Mesothelial cell of epicardium (in vitro differentiated cells): ENCODE measurements around the gene GGCT. TPM values are rescaled to one million over a fixed set of nuclear protein-coding genes. Genes with fewer than 3 reads are reported as not detected.
"Not testable (repeated sequence)": the region's sequence is repeated elsewhere in the genome, so short reads cannot be mapped to it uniquely, and the experiment has no call there.

ENCODE experiments used
- DNase-seq, 2 experiments: peaks; one replicate each; pipeline ENCODE4 v3.0.0; 2021; ENCODE audit warnings: low spot score in 2 of 2; ENCODE audit not compliant: unreplicated experiment in 2 of 2
- H3K27ac Mint-ChIP-seq: 2 replicates; pipeline ENCODE4 v1.8.0; 2021; ENCODE audit warnings: mixed read lengths
- H3K27me3 Mint-ChIP-seq: 2 replicates; pipeline ENCODE4 v1.8.0; 2021; ENCODE audit warnings: low read depth, mixed read lengths
- H3K36me3 Mint-ChIP-seq: 2 replicates; pipeline ENCODE4 v1.8.0; 2021; ENCODE audit warnings: mixed read lengths
- H3K4me1 Mint-ChIP-seq: 2 replicates; pipeline ENCODE4 v1.8.0; 2021; ENCODE audit warnings: mixed read lengths
- H3K4me3 Mint-ChIP-seq: 2 replicates; pipeline ENCODE4 v1.8.0; 2021; ENCODE audit warnings: mild to moderate bottlenecking, moderate library complexity, mixed read lengths
- H3K9me3 Mint-ChIP-seq: 2 replicates; pipeline ENCODE4 v1.8.0; 2021; ENCODE audit warnings: mixed read lengths
- CTCF ChIP-seq: fragments of 200-600 bp; sonication (generic); IDR thresholded peaks from one replicate; pipeline ENCODE4 v1.5.0; 2021; ENCODE audit warnings: antibody characterized with exemption; ENCODE audit not compliant: unreplicated experiment
- total RNA-seq: library from RNA; stranded (reverse); gene quantifications from 3 replicates; pipeline ENCODE4 v1.2.1, GENCODE V29; 2021

Gene GGCT
- total RNA-seq, 1 donor from 2014 or later: 36.6 TPM

GRCh38 chr7:30485667-30486066 lies 19.0 kb downstream of the GGCT start:
- Mint-ChIP-seq H3K36me3 (peaks cover 3% of the 10 kb centered on the region), H3K4me3 (no peak overlapping the region), H3K9me3 (peaks cover 17% of the 10 kb centered on the region), H3K27me3 (no peaks in the 10 kb centered on the region), H3K27ac (no peak overlapping the region), H3K4me1 (no peaks in the 10 kb centered on the region)
- DNase-seq: no peak
- TF ChIP-seq CTCF: no peak

GRCh38 chr7:30481416-30481815 lies 23.2 kb downstream of the GGCT start:
- not testable (repeated sequence) for H3K4me3 Mint-ChIP-seq, H3K9me3 Mint-ChIP-seq, H3K27ac Mint-ChIP-seq, DNase-seq, H3K36me3 Mint-ChIP-seq, H3K27me3 Mint-ChIP-seq
- H3K4me1 Mint-ChIP-seq: peaks cover 21% of the 10 kb centered on the region

- Mint-ChIP-seq H3K27me3 (no peaks in the 10 kb centered on the region), H3K9me3 (no peaks in the 10 kb centered on the region), H3K4me1 (peaks cover 24% of the 10 kb centered on the region), H3K36me3 (no peaks in the 10 kb centered on the region), H3K4me3 (peak overlapping the region; percentile 86), H3K27ac (peak overlapping the region; percentile 1)
- no peak for TF ChIP-seq CTCF
- DNase-seq: no peak
Observed at GRCh38 chr7:30479202-30480120, 25.2 kb downstream of the GGCT start.

- Mint-ChIP-seq H3K36me3 (no peaks in the 10 kb centered on the region), H3K27me3 (no peaks in the 10 kb centered on the region), H3K27ac (peak within 1 kb of the TSS; percentile 86), H3K9me3 (no peaks in the 10 kb centered on the region), H3K4me1 (peaks cover 26% of the 10 kb centered on the region), H3K4me3 (peak within 1 kb of the TSS; percentile 86)
- no peak for TF ChIP-seq CTCF
- peak; percentile 51 to 73 for DNase-seq
Observed at GRCh38 chr7:30478349-30479201, 26.1 kb downstream of the GGCT start, which contains the start of gene NOD1. Gene NOD1, minus strand, starts transcription at chr7:30478784. Its CDS starts 21,863 bp downstream, at chr7:30456921.

GRCh38 chr7:30476459-30477145 lies 28.0 kb downstream of the GGCT start:
- Mint-ChIP-seq H3K36me3 (no peaks in the 10 kb centered on the region), H3K9me3 (no peaks in the 10 kb centered on the region), H3K4me3 (no peak overlapping the region), H3K27ac (no peak overlapping the region), H3K27me3 (no peaks in the 10 kb centered on the region), H3K4me1 (peaks cover 44% of the 10 kb centered on the region)
- no peak for DNase-seq
- no peak for TF ChIP-seq CTCF
